ENCODE measurements around the gene IL17B. TPM values are rescaled to one million over a fixed set of nuclear protein-coding genes. Genes with fewer than 3 reads are reported as not detected.

Gene IL17B
- total and polyA plus RNA-seq, 12 donors: 1.5 to 20.1 (median 2.9) TPM; not detected in 1

- Histone ChIP-seq H3K27me3 (no peaks in the 10 kb centered on the region), H3K9me3 (replicated peaks in 1 of 3) (no peaks in the 10 kb centered on the region), H3K36me3 (replicated peaks in 1 of 2) (peaks cover 0 to 32% of the 10 kb centered on the region in 2 donors), H3K27ac (no peak overlapping the region), H3K4me3 (no peak overlapping the region), H3K4me1 (replicated peaks in 1 of 2) (peaks cover 7 to 10% of the 10 kb centered on the region in 2 donors)
- no peak for DNase-seq
- intact Hi-C loops (cut with DNase I): no loop called here
- TF ChIP-seq, protein P1, sequence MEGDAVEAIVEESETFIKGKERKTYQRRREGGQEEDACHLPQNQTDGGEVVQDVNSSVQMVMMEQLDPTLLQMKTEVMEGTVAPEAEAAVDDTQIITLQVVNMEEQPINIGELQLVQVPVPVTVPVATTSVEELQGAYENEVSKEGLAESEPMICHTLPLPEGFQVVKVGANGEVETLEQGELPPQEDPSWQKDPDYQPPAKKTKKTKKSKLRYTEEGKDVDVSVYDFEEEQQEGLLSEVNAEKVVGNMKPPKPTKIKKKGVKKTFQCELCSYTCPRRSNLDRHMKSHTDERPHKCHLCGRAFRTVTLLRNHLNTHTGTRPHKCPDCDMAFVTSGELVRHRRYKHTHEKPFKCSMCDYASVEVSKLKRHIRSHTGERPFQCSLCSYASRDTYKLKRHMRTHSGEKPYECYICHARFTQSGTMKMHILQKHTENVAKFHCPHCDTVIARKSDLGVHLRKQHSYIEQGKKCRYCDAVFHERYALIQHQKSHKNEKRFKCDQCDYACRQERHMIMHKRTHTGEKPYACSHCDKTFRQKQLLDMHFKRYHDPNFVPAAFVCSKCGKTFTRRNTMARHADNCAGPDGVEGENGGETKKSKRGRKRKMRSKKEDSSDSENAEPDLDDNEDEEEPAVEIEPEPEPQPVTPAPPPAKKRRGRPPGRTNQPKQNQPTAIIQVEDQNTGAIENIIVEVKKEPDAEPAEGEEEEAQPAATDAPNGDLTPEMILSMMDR (IDR thresholded peaks at IDR 0.05): no peak
- no peak for TF ChIP-seq POLR2A (IDR thresholded peaks at IDR 0.05)
- WGBS, 4 donors: 96 to 100% (median 99%) methylated on average over 1 of the region's 1 CpG
Measured at GRCh38 chr5:149355688-149356087, 23.4 kb downstream of the IL17B start.

DNA sequence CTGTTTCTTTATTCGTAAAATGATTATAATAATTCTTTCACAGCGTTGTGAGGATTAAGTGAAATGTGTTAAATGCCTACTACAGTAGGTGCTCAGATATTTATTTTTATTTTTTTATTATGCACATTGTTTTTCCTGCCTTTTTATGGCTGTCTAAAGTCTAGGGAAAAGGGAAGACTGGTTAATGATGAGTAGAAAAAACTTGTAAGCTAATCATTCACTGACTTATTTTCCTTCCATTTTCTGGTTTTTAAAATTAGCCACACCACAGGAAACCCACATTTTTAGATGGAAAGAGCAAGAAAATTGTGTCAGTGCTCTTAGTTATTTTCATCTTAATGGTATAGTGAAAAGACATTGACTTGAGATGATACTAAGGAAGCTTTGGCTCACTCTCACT is 25.2 kb downstream of the IL17B start:
- intact Hi-C loops (cut with DNase I): no loop called here
- Histone ChIP-seq H3K27ac (no peak overlapping the region), H3K27me3 (no peaks in the 10 kb centered on the region), H3K36me3 (replicated peaks in 1 of 2) (peaks cover 0 to 50% of the 10 kb centered on the region in 2 donors), H3K9me3 (replicated peaks in 1 of 3) (no peaks in the 10 kb centered on the region), H3K4me3 (no peak overlapping the region), H3K4me1 (replicated peaks in 1 of 2) (peaks cover 7 to 10% of the 10 kb centered on the region in 2 donors)
- TF ChIP-seq, protein P1 (IDR thresholded peaks at IDR 0.05): no peak
- TF ChIP-seq POLR2A (IDR thresholded peaks at IDR 0.05): no peak
- no peak for DNase-seq
- WGBS, 4 donors: 88 to 92% (median 89%) methylated on average over 2 of the region's 2 CpGs

GRCh38 chr5:149352169-149352568 is 26.9 kb downstream of the IL17B start:
- peaks cover 0 to 2% of the 10 kb centered on the region in 2 donors for H3K4me1 ChIP-seq (replicated peaks in 1 of 2)
- no peaks in the 10 kb centered on the region for H3K9me3 ChIP-seq (replicated peaks in 1 of 3)
- H3K36me3 ChIP-seq (replicated peaks in 1 of 2): peaks cover 0 to 57% of the 10 kb centered on the region in 2 donors
- H3K27ac ChIP-seq: no peak overlapping the region
- WGBS, 4 donors: 81 to 87% (median 82%) methylated on average over 4 of the region's 4 CpGs
- DNase-seq: no peak
- no peak for TF ChIP-seq POLR2A (IDR thresholded peaks at IDR 0.05)
- TF ChIP-seq, protein P1 (IDR thresholded peaks at IDR 0.05): no peak
- intact Hi-C loops (cut with DNase I): no loop called here
- H3K4me3 ChIP-seq: no peak overlapping the region
- H3K27me3 ChIP-seq: no peaks in the 10 kb centered on the region

- no peak for DNase-seq
- no peaks in the 10 kb centered on the region for H3K9me3 ChIP-seq (replicated peaks in 1 of 3)
- H3K4me3 ChIP-seq: no peak overlapping the region
- H3K4me1 ChIP-seq (replicated peaks in 1 of 2): peaks cover 10 to 12% of the 10 kb centered on the region in 2 donors
- peaks cover 0 to 57% of the 10 kb centered on the region in 2 donors for H3K36me3 ChIP-seq (replicated peaks in 1 of 2)
- TF ChIP-seq, protein P1 (IDR thresholded peaks at IDR 0.05): no peak
- TF ChIP-seq POLR2A (IDR thresholded peaks at IDR 0.05): no peak
- intact Hi-C loops (cut with DNase I): no loop called here
- H3K27ac ChIP-seq: no peak overlapping the region
- WGBS, 4 donors: 91 to 95% (median 93%) methylated on average over 4 of the region's 4 CpGs
- H3K27me3 ChIP-seq: no peaks in the 10 kb centered on the region
Measured at GRCh38 chr5:149349382-149349781, 29.7 kb downstream of the IL17B start.

Measured in adrenal gland (tissue), 12 donors.